Dermis microvascular lymphatic vessel endothelial cell (primary cell): Measurements from ENCODE around the gene C22orf15. TPM values are rescaled to one million over a fixed set of nuclear protein-coding genes. Genes with fewer than 3 reads are reported as not detected.
"Not testable (repeated sequence)": the region's sequence is repeated elsewhere in the genome, so short reads cannot be mapped to it uniquely, and the experiment has no call there.

ENCODE experiments used
- DNase-seq, 2 donors: peaks; one replicate each; pipeline versions ENCODE4 v3.0.0 to v3.0.0-alpha.2; 2010; ENCODE audit warnings: low read depth in 2 of 2
- total RNA-seq: library from RNA; depleted of rRNA; stranded (reverse); fragments of >200 nt; gene quantifications from 2 replicates; pipeline ENCODE4 v1.2.1, GENCODE V29; 2014

C22orf15 gene
- 0.38 and 0.64 TPM in 2 replicates for total RNA-seq

GRCh38 chr22:23762842-23763578 lies at the start of gene C22orf15:
C22orf15 (plus strand) TSS chr22:23762990; CDS start chr22:23763307, 317 bp downstream.
- peak in 1 of 2 donors; percentile 45 for DNase-seq

- DNase-seq = no peak
Observed at GRCh38 chr22:23713696-23714595, 48.8 kb upstream of the C22orf15 start.

- DNase-seq = no peak
Observed at GRCh38 chr22:23714596-23715578, 47.9 kb upstream of the C22orf15 start.

GRCh38 chr22:23715806-23716375 lies 46.9 kb upstream of the C22orf15 start:
- DNase-seq = no peak

- DNase-seq = peak; percentile 73 to 92
Observed at GRCh38 chr22:23716811-23717801, 45.7 kb upstream of the C22orf15 start.

- no peak for DNase-seq
Observed at GRCh38 chr22:23718371-23719165, 44.2 kb upstream of the C22orf15 start.

GRCh38 chr22:23720855-23721254 lies 41.9 kb upstream of the C22orf15 start:
- no peak for DNase-seq

- no peak for DNase-seq
Observed at GRCh38 chr22:23722160-23722559, 40.6 kb upstream of the C22orf15 start.

- no peak for DNase-seq
Observed at GRCh38 chr22:23722724-23723123, 40.1 kb upstream of the C22orf15 start.

- DNase-seq = not testable (repeated sequence)
Observed at GRCh38 chr22:23728108-23728507, 34.7 kb upstream of the C22orf15 start.

- no peak for DNase-seq
Observed at GRCh38 chr22:23737696-23738095, 25.1 kb upstream of the C22orf15 start.

GRCh38 chr22:23742505-23743264 lies 20.1 kb upstream of the C22orf15 start:
- no peak for DNase-seq

GRCh38 chr22:23743303-23743705 lies 19.5 kb upstream of the C22orf15 start:
- no peak for DNase-seq

- DNase-seq = no peak
Observed at GRCh38 chr22:23744001-23744400, 18.8 kb upstream of the C22orf15 start.

GRCh38 chr22:23744485-23744884 lies 18.3 kb upstream of the C22orf15 start:
- DNase-seq = no peak

- no peak for DNase-seq
Observed at GRCh38 chr22:23745791-23746190, 17.0 kb upstream of the C22orf15 start.

- DNase-seq = peak in 1 of 2 donors; percentile 43
Observed at GRCh38 chr22:23749841-23750301, 12.9 kb upstream of the C22orf15 start.

- no peak for DNase-seq
Observed at GRCh38 chr22:23750367-23750713, 12.4 kb upstream of the C22orf15 start.
